SK-MEL-5 (cell line): ENCODE measurements around the gene CCNK. TPM values are rescaled to one million over a fixed set of nuclear protein-coding genes. Genes with fewer than 3 reads are reported as not detected.

ENCODE experiments used
- DNase-seq: peaks from one replicate; pipeline ENCODE4 v3.0.0-alpha.2; 2016; ENCODE audit warnings: low read depth, low spot score
- in situ Hi-C: cut with HindIII; loops from 2 replicates; pipeline ENCODE4 v1.10.0; 2016; ENCODE audit warnings: low sequenced_read_pairs, high pct_unique_total_duplicates, low pct_unique_long_range_greater_than_20kb
- small RNA-seq, 2 experiments: library from RNA; depleted of rRNA; stranded (forward); fragments of <200 nt; gene quantifications; one replicate each; pipeline ENCODE3, GENCODE V24; 2014
- total RNA-seq: library from RNA; depleted of rRNA; stranded (reverse); fragments of >200 nt; shearing (Covaris generic); gene quantifications from 2 replicates; pipeline ENCODE4 v1.2.3, GENCODE V29; 2014; rRNA removed

The CCNK gene
- total RNA-seq, 1 experiment from 2014 or later: 22.0 TPM

DNA sequence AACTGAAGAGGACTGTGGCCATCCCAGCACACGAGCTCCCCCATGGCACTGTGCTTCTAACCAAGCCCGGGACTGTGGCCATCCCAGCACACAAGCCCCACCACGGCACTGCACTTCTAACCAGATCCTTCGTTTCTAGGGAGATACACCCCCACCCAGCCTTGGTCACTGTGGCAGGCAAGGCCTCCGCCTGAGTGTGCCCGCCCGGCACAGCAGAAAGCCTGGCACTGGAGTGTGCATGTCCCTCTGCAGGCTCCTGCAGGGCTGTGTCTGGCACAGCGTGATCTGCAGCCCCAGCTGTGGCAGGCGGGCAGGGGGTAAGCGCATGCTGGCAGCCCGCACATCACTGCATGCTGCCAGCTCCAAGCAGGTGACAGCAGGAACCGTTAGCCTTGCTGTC is 73.0 kb downstream of the CCNK start:
- in situ Hi-C loops: no loop called here

DNA sequence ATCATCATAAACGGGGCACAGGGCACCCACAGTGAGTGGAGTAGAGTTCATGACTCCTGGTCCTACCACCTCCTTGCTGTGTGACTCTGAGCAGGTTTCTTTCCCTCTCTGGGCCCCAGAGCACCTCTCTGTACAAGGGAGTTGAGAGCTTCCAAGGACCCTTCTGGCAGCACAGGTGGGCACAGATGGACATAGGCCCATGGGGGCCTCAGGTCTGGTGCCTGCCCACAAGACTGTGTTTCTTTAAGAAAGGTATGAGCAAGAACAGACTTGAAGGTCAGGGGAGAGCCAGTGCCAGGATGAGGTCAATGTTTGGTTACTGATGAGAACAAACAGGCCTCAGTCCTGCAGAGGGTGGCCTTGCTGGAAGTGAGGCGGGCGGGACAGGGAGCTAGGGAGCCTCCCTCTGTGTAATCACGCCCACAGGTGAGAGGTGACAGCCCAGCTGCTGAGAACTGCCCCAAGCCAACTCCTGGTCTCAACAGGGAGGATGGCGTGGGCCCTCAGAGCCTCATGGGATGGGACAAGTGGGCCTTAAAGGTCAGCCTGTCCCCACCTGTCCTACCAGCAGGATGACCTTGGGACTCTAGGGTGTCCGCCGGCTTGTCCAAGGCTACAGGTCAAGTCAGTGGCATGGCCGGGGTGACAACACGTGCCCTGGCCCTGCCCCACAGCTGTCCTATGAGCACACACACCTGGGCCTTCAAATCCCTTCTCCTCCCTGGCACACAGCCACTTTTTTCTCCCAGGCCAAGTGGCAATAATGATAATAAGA is 73.7 kb downstream of the CCNK start:
- no peak for DNase-seq

More for the DNA sequence above, 73.0 kb downstream of the CCNK start:
- no peak for DNase-seq

GRCh38 chr14:99556134-99556791 is 75.1 kb downstream of the CCNK start:
- DNase-seq: no peak

More for the DNA sequence above, 73.7 kb downstream of the CCNK start:
- in situ Hi-C loops: no loop called here

DNA sequence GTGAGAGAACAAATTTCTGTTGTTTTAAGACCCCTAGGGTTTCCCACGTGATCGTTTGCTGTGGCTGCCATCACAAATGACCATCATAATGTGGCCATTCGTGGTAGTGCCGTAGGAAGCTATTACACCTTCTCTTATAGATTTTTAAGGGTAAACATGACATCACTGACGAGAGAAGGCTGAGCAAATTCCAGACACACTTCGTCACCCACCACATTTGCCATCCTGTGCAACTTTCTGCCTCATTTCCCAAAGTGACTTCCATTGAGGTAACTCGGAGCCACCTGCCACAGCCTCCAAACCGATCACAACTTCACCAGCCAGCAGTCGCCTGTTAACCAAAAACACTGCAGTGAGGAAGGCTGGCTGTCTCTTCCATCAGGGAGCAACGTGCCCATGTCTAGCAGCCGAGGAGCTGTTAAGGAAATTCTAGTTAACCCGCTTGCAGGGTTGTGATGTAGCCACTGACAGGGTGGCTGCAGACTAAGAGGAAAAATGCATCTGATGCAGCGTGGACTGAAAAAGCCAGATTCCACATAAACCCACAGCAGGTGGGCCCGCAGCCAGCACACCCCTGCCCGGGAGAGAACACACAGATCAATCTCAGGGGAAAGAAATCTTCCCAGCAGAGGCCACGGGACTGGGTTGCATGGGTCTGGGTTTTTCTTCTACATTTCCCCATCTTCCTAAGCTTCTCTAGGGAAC is 78.2 kb downstream of the CCNK start:
- in situ Hi-C loops: no loop called here
- DNase-seq: no peak

More at GRCh38 chr14:99556134-99556791, 75.1 kb downstream of the CCNK start:
- in situ Hi-C loops: no loop called here

DNA sequence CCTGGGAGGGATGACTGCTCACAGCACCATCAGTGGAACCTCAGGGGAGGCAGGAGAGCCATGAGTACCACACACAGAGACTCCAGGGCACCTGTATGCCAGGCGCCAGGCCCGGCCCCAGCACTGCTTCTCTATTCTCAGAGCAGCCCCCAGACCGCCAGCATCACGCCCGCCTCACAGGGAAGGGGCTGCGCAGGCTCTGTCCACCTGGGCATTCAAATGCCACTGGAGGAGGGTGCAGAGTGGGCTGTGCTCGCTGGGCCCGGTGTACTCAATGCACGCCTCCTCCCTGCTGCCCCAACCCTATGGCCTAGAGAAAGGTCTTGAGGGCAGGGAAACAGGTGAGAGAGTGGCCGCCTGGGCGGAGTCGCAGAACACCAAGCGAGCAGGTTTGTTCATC is 79.2 kb downstream of the CCNK start:
- no peak for DNase-seq
- in situ Hi-C loops: no loop called here

- in situ Hi-C loops: no loop called here
- no peak for DNase-seq
These were observed 79.9 kb downstream of the CCNK start for GRCh38 chr14:99560922-99561683.

- no peak for DNase-seq
- in situ Hi-C loops: no loop called here
These were observed 80.7 kb downstream of the CCNK start for GRCh38 chr14:99561864-99562263.

Small RNA genes within 50 kb of the gene (small RNA-seq; reads per million reads assigned to genes)
- 0 reads per million in 2 experiments for gene RNU6-91P

Other genes with a start within 250 kb of the CCNK start
- gene BCL11B, start 209.2 kb upstream of the CCNK start, total RNA-seq: 0.21 and 0.40 TPM in 2 replicates
- gene SETD3, start 550 bp upstream of the CCNK start, total RNA-seq: 47.8 and 48.4 TPM in 2 replicates
- gene CCDC85C, start 122.8 kb downstream of the CCNK start, total RNA-seq: 10.8 and 11.2 TPM in 2 replicates
- gene HHIPL1, start 163.7 kb downstream of the CCNK start, total RNA-seq: 0.03 and 0.16 TPM in 2 replicates
- not detected in 2 replicates for gene CYP46A1, start 202.9 kb downstream of the CCNK start, total RNA-seq